ENCODE data around the gene WDR37.

Gene WDR37

DNA sequence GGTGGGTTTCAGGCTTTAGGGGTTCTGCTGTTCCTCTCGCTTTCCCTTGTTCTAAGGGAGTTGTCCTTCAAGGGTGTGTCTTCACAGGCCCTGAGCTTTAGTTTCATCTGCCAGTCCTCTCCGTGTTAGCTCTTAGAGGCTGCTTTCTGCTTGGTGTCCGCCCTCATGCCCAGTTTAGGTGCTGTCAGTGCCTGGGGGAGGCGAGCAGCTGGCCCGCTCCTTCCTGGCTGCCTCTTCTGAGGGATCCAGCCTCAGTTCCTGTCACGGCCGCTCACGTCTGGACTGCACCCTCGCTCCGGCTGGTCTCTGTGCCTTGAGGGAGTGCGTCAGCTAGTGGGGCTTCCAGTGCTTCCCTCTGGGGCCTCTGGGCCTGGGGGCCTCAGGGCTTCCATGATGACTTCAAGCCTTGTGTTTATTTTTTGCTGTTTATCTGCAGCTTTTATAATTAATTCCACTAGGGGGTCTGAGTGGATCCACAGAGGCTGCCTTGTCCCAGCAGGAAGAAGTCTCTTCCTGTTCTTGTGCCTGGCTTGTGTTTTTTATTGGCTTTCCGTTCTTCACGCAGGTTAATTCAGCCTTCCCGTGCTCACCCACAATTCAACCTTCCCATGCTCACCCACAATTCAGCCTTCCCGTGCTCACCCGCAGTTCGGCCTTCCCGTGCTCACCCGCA lies 33.0 kb downstream of the WDR37 start:
- H3K36me3 ChIP-seq: no peaks in the 10 kb centered on the region; the same call in 1 of the 2 replicates
- TF ChIP-seq, protein P1, sequence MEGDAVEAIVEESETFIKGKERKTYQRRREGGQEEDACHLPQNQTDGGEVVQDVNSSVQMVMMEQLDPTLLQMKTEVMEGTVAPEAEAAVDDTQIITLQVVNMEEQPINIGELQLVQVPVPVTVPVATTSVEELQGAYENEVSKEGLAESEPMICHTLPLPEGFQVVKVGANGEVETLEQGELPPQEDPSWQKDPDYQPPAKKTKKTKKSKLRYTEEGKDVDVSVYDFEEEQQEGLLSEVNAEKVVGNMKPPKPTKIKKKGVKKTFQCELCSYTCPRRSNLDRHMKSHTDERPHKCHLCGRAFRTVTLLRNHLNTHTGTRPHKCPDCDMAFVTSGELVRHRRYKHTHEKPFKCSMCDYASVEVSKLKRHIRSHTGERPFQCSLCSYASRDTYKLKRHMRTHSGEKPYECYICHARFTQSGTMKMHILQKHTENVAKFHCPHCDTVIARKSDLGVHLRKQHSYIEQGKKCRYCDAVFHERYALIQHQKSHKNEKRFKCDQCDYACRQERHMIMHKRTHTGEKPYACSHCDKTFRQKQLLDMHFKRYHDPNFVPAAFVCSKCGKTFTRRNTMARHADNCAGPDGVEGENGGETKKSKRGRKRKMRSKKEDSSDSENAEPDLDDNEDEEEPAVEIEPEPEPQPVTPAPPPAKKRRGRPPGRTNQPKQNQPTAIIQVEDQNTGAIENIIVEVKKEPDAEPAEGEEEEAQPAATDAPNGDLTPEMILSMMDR (IDR thresholded peaks at IDR 0.05; ENCODE audit: low read depth, low read length): no peak
- H3K9me3 ChIP-seq (ENCODE audit: severe bottlenecking): no peaks in the 10 kb centered on the region
- no peak for DNase-seq
- no peak overlapping the region for H3K27ac ChIP-seq
- H3K27me3 ChIP-seq (ENCODE audit: insufficient read depth, low read depth, severe bottlenecking): no peaks in the 10 kb centered on the region
- H3K4me3 ChIP-seq (ENCODE audit: low read depth, low read length): no peak overlapping the region

DNA sequence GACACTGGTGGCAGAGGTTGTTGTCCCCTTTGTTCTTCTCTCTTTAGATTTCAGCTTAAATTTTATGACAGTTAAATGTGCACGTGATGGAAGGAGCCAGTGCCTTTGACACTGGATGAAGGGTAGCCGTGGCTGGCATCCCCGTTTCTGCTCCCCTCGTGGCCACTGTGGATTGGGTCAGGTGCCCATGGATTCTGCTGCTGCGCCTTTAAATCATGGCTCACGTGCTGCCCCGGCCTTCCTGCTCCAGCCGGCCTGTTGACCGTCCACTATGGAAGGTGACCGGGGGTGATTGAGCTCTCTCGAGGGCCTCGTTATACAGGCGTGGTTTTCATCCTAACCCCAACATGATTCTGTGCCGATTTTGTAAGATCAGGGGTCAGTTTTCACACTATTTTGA lies 34.5 kb downstream of the WDR37 start:
- H3K36me3 ChIP-seq: no peaks in the 10 kb centered on the region

DNA sequence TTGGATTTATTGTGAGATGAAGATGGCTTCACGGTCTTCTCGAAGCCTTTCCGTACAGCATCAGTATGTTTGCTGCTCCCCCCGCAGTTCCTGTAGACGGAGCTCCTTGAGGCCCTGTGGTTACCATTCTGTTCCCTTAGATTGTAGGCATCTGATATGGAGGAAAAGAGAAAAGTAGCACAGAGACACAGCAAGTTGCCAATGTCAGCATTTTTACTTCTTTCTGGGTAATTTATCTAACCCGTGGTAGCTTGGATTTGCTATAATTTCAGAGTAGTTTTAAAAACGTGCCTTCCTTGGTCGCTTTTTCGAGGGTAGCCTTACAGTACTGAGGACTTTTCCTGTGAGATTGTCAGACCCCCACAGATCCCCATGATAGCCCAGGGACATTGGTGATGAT lies 37.5 kb downstream of the WDR37 start:
- DNase-seq: no peak
- H3K9me3 ChIP-seq (ENCODE audit: severe bottlenecking): no peaks in the 10 kb centered on the region
- TF ChIP-seq, protein P1 (IDR thresholded peaks at IDR 0.05; ENCODE audit: low read depth, low read length): no peak
- H3K36me3 ChIP-seq: no peaks in the 10 kb centered on the region
- H3K27me3 ChIP-seq (ENCODE audit: insufficient read depth, low read depth, severe bottlenecking): no peaks in the 10 kb centered on the region
- H3K27ac ChIP-seq: no peak overlapping the region
- no peak overlapping the region for H3K4me3 ChIP-seq (ENCODE audit: low read depth, low read length)

More for the DNA sequence above, 34.5 kb downstream of the WDR37 start:
- Histone ChIP-seq H3K27ac (no peak overlapping the region), H3K27me3 (ENCODE audit: insufficient read depth, low read depth, severe bottlenecking) (no peaks in the 10 kb centered on the region), H3K9me3 (ENCODE audit: severe bottlenecking) (no peaks in the 10 kb centered on the region), H3K4me3 (ENCODE audit: low read depth, low read length) (no peak overlapping the region)
- DNase-seq: no peak
- TF ChIP-seq, protein P1 (IDR thresholded peaks at IDR 0.05; ENCODE audit: low read depth, low read length): no peak

DNA sequence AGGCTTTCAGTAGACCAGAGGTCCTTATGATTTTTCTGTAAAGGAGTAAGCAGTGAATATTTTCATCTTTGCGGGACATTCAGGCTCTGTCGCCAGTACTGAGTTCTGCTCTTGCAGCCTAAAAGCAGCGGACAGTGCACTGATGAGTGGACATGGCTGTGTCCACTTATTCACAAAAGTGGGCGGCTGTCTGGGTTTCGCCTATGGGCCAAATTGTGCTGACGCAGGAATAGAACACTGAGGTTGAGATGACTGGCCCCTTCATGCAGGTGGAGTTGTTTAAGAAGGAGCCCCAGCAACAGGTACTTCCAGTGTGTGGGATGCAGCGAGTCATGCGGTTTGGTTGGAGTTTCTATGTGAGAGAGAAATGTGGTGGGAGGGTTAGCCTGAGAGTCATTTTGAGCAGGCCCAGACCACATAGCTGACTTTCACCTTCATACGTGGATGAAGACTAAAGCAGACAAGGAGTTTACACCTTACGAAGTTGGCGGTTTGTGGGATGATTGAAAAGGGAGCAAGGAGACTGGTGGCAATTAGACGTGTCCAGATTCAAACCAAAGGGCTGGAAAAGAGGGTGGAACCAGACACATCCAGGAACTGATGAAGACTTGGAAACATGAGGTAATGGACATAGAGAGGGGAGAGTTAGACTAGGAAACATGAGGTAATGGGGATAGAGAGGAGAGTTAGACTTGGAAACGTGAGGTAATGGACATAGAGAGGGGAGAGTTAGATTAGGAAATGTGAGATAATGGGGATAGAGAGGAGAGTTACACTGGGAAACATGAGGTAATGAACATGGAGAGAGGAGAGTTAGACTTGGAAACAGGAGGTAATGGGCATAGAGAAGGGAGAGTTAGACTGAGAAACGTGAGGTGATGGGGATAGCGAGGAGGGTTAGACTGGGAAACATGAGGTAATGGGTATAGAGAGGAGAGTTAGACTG lies 38.2 kb downstream of the WDR37 start:
- Histone ChIP-seq H3K36me3 (no peaks in the 10 kb centered on the region), H3K4me3 (ENCODE audit: low read depth, low read length) (no peak overlapping the region), H3K9me3 (ENCODE audit: severe bottlenecking) (no peaks in the 10 kb centered on the region), H3K27ac (no peak overlapping the region), H3K27me3 (ENCODE audit: insufficient read depth, low read depth, severe bottlenecking) (no peaks in the 10 kb centered on the region)
- DNase-seq: no peak
- TF ChIP-seq, protein P1 (IDR thresholded peaks at IDR 0.05; ENCODE audit: low read depth, low read length): no peak

DNA sequence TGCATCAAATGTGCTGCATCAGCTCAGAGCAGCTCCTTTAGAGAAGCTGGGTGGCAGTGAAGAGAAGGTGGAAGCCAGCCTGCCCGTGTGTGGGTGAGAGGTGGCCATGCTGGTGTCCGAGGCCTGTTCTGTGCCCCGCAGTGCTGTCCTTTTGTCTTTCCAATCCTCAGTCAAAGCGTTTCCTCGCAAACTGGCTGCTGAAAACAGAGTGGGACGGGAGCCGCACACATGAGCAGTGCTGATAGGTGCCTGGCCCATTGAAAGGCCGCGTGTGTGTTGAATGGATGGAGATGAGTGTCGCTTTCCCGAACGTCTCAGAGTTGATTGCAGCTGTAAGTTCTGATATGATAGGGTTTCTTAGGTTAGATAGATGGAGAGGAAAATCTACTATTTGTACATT lies 39.3 kb downstream of the WDR37 start:
- no peaks in the 10 kb centered on the region for H3K27me3 ChIP-seq (ENCODE audit: insufficient read depth, low read depth, severe bottlenecking)
- H3K27ac ChIP-seq: no peak overlapping the region
- TF ChIP-seq, protein P1 (IDR thresholded peaks at IDR 0.05; ENCODE audit: low read depth, low read length): no peak
- no peak overlapping the region for H3K4me3 ChIP-seq (ENCODE audit: low read depth, low read length)
- no peaks in the 10 kb centered on the region for H3K9me3 ChIP-seq (ENCODE audit: severe bottlenecking)
- DNase-seq: no peak
- H3K36me3 ChIP-seq: no peaks in the 10 kb centered on the region

Measured in WERI-Rb-1 (cell line).